ELR (cell line): ENCODE results near the gene DLST.

Experiments used
- DNase-seq: peaks from one replicate; pipeline ENCODE4 v3.0.0-alpha.2; 2015; ENCODE audit warnings: low read depth

DLST gene

GRCh38 chr14:74860899-74861733 is 20.6 kb upstream of the DLST start:
- DNase-seq = peak; percentile 87

GRCh38 chr14:74861734-74862090 is 20.0 kb upstream of the DLST start:
- DNase-seq = no peak

GRCh38 chr14:74863274-74863673 is 18.4 kb upstream of the DLST start:
- no peak for DNase-seq

GRCh38 chr14:74864198-74864597 is 17.5 kb upstream of the DLST start:
- DNase-seq = no peak

- DNase-seq = no peak
Observed at GRCh38 chr14:74865156-74865555, 16.6 kb upstream of the DLST start.

GRCh38 chr14:74866708-74867389 is 14.9 kb upstream of the DLST start:
- no peak for DNase-seq

- no peak for DNase-seq
Observed at GRCh38 chr14:74867673-74868072, 14.0 kb upstream of the DLST start.

- DNase-seq = no peak
Observed at GRCh38 chr14:74868739-74869138, 13.0 kb upstream of the DLST start.

GRCh38 chr14:74871819-74872218 is 9.9 kb upstream of the DLST start:
- DNase-seq = no peak

GRCh38 chr14:74875204-74875603 is 6.5 kb upstream of the DLST start:
- no peak for DNase-seq

GRCh38 chr14:74875941-74876913 is 5.5 kb upstream of the DLST start, which contains the start of gene PROX2:
Gene PROX2, minus strand, starts transcription at chr14:74876145. Its CDS starts 12,311 bp downstream, at chr14:74863834.
- DNase-seq = no peak

GRCh38 chr14:74879427-74880182 is 2.1 kb upstream of the DLST start:
- DNase-seq = peak; percentile 22

GRCh38 chr14:74882103-74882920 is 596 bp downstream of the DLST start:
- peak; percentile 74 for DNase-seq

- DNase-seq = peak; percentile 74
Observed at GRCh38 chr14:74886001-74886400, 4.3 kb downstream of the DLST start.

- peak; percentile 46 for DNase-seq
Observed at GRCh38 chr14:74888164-74889158, 6.7 kb downstream of the DLST start.

GRCh38 chr14:74890262-74890661 is 8.5 kb downstream of the DLST start:
- no peak for DNase-seq

GRCh38 chr14:74891870-74892269 is 10.2 kb downstream of the DLST start:
- peak; percentile 44 for DNase-seq

GRCh38 chr14:74892745-74893144 is 11.0 kb downstream of the DLST start:
- DNase-seq = no peak

- no peak for DNase-seq
Observed at GRCh38 chr14:74893614-74894091, 11.9 kb downstream of the DLST start.
